AG09309 (cell line): ENCODE measurements around the gene ATF7.

ENCODE experiments used
- DNase-seq: peaks from one replicate; pipeline ENCODE4 v3.0.0-alpha.2; 2010; ENCODE audit warnings: low read depth
- H3K4me3 ChIP-seq: 2 replicates; pipeline ENCODE4 v1.5.1; 2011; ENCODE audit warnings: mild to moderate bottlenecking, low read depth, low read length, moderate library complexity; ENCODE audit not compliant: control insufficient read depth
- TF ChIP-seq, protein P1 (sequence below): IDR thresholded peaks from 2 replicates; pipeline ENCODE4 v1.5.1; 2011; ENCODE audit warnings: mild to moderate bottlenecking, low read depth, low read length, inconsistent platforms; ENCODE audit not compliant: insufficient read depth, control insufficient read depth; ENCODE audit errors: missing control alignments

Gene ATF7

DNA sequence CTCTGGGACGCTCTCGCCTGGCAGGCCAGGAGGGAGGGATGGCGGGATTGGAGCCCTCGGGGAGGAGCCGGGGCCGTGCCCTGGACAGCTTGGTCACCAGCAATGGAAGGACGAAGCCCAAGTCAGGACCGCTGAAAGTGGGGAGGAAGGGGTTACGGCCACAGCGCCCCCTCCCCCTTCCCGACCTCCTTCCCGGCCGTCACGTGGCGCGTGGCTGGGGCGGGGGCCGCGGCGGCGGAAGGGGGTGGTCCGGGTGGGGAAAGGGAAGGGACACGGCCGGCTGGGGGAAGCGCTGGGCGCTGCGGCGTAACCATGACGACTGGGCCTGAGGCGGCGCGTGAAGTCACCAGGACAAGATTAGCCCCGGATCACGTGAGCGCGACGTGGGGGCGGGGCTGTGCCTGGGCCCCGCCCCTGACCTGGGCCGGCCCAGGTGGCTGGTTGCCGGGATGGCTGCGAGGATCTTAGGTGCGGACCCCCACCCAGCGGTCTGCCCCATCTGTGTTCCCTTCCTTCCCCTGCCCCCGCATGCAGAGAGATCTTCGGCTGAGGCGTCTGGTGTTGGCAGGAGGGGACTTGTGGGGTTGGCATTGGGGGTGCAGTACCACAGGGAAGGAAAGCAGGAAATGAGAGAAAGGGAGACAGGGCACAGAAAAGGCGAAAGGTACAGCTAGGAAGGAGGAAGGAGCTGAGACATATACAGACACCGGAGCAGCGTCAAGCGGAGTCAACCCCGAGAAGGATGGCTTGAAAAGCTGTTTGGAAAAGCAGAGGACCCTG, 133.2 kb downstream of the ATF7 start:
- TF ChIP-seq, protein P1, sequence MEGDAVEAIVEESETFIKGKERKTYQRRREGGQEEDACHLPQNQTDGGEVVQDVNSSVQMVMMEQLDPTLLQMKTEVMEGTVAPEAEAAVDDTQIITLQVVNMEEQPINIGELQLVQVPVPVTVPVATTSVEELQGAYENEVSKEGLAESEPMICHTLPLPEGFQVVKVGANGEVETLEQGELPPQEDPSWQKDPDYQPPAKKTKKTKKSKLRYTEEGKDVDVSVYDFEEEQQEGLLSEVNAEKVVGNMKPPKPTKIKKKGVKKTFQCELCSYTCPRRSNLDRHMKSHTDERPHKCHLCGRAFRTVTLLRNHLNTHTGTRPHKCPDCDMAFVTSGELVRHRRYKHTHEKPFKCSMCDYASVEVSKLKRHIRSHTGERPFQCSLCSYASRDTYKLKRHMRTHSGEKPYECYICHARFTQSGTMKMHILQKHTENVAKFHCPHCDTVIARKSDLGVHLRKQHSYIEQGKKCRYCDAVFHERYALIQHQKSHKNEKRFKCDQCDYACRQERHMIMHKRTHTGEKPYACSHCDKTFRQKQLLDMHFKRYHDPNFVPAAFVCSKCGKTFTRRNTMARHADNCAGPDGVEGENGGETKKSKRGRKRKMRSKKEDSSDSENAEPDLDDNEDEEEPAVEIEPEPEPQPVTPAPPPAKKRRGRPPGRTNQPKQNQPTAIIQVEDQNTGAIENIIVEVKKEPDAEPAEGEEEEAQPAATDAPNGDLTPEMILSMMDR = peak; percentile 2
- H3K4me3 ChIP-seq = peak overlapping the region; percentile 57
- no peak for DNase-seq

DNA sequence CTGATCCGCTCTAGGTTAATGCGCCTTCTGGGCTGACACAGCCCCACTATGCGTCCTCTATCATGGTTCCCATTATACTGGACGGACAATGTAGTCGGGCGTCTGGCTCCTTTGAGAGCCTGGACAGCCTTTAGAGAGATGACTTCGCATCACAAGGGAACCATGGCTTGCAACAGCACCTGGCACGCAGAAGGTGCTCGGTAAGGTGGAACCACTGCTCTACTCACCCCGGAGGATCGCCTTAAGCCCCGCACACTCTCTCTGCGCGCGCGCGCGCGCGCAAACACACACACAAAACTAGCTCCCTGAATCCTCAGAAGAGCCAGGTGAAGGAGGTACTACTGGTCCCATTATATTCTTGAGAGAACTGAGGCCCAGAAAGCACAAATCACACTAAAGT, 134.0 kb downstream of the ATF7 start:
- H3K4me3 ChIP-seq = peak overlapping the region; percentile 57
- DNase-seq = no peak
- TF ChIP-seq, protein P1 = no peak

DNA sequence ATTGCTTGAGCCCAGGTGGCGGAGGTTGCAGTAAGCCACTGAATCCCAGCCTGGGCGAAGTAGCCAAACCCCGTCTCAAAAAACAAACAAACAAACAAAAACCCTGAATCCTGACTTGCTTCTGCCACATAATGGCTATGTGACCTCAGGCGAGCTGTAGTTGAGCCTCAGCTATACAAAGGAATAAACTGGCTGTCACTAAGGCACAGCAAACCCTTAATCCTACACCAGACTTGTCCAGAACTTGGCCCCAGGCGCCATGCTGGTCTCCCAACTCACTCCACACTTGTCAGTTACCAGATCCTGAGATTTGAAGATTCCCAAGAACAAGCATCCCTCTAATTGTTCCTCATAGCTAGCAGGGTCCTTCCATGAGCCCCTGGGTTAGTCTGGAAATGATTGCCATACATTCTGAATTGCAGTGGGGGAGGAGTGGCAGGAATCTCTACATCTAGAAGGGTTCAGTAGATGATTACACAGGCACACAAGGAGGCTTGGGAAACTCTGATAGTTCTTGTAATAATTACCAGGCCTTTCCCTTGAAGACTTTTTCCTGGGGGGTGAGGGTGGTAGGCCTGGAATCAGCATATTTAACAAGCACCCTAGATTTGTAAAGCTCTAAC, 136.8 kb downstream of the ATF7 start:
- DNase-seq = no peak
- TF ChIP-seq, protein P1 = no peak
- H3K4me3 ChIP-seq = no peak overlapping the region

DNA sequence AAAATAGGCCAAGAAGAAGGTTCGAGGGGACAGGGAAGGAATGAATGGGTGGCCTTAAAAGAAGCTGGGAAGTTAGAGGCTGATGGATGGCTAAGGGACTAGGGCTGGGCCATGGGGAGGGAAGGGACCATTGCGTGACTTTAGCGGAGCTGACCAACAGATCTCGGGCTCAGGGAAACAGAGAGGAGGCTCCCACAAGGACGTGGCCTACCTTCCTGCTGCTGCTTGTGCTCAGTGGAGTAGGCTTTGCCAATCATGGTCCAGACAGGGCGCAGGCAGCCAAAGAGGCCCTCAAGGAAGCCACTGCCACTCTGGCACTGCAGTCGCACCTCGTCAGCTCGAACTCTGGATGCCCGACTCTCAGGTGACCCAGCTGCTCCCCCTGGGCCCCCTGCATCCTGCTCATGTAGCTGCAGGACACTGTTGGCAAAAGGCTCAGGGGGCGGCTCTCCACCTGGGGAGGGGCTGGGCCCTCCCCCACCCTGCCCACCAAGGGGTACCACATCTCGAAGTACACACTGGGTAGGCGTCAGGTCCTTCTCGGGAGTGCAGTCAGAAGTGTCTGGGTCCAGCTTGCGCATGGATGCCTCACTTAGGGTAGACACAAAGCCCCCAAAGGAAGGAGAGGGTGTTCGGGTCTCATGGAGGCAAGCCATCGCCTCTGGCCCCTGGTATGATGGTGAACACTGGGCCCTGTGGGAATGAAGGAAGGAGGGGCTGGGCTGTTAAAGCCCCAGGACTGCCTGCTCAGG, 139.3 kb downstream of the ATF7 start:
- DNase-seq = no peak
- TF ChIP-seq, protein P1 = no peak
- H3K4me3 ChIP-seq = no peak overlapping the region

DNA sequence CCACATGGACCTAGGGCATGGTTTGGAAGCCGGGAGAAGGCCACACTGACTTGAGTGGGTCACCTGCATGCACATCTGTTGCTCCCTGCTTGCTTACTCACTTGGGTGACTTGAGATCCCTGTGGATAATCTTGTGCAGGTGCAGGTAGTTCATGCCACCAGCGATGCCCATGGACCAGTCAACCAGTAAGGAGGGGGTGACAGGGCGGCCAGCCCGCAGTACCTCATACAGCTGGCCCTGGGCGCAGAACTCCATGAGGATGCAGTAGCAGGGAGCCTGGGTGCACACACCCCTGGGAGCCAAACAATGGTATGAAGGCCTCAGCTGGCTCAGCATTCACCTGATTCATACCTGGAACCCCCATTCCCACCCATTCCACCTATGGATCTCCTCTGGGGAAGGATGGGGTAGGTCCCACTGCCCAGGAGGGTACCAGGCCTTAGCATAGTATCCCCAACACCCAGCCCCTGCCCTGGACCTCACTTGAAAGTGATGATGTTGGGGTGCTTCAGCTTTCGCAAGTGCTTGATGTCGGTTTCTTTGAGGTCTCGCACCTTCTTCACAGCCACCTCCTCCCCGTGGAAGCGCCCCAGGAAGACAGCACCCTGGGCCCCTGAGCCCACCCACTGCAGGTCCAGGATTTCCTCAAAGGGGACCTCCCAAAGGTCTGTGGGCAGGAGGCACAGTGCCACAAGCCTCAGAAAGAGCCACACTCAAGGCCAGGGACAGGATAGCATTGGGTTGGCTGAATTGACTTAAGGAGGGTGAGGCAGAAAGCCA, 140.0 kb downstream of the ATF7 start:
- no peak overlapping the region for H3K4me3 ChIP-seq
- no peak for DNase-seq
- TF ChIP-seq, protein P1 = no peak
